Measurements from ENCODE around the gene GINS3.

DNA sequence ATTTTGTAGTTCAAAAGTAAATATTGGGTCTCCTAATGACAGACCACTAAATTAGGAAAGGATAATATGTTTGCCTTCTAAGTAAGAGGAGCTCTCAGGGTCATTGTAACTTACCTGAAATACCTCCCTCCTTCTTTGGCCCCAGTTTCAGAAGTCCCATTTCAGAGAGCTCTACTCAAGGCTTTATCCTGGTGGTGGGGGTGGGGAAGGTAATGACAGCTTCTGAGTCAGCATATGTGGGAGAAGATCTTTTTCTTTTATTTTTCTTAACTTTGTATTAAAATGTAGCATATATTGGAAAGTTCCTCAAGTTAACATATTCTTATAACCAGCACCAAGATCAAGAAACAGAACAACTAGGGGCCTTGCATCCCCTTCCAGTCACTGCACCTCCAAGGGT, 16.9 kb upstream of the GINS3 start:
- no peak for TF ChIP-seq POLR2A (IDR thresholded peaks at IDR 0.05)
- TF ChIP-seq, protein P1, sequence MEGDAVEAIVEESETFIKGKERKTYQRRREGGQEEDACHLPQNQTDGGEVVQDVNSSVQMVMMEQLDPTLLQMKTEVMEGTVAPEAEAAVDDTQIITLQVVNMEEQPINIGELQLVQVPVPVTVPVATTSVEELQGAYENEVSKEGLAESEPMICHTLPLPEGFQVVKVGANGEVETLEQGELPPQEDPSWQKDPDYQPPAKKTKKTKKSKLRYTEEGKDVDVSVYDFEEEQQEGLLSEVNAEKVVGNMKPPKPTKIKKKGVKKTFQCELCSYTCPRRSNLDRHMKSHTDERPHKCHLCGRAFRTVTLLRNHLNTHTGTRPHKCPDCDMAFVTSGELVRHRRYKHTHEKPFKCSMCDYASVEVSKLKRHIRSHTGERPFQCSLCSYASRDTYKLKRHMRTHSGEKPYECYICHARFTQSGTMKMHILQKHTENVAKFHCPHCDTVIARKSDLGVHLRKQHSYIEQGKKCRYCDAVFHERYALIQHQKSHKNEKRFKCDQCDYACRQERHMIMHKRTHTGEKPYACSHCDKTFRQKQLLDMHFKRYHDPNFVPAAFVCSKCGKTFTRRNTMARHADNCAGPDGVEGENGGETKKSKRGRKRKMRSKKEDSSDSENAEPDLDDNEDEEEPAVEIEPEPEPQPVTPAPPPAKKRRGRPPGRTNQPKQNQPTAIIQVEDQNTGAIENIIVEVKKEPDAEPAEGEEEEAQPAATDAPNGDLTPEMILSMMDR (IDR thresholded peaks at IDR 0.05), result no peak

Data from adrenal gland (tissue), 5 donors.